ENCODE data around the gene TBCEL. TPM values are rescaled to one million over a fixed set of nuclear protein-coding genes. Genes with fewer than 3 reads are reported as not detected.

TBCEL gene
- total RNA-seq, 6 experiments from 2014 or later, result 15.0 to 23.4 (median 18.2) TPM

DNA sequence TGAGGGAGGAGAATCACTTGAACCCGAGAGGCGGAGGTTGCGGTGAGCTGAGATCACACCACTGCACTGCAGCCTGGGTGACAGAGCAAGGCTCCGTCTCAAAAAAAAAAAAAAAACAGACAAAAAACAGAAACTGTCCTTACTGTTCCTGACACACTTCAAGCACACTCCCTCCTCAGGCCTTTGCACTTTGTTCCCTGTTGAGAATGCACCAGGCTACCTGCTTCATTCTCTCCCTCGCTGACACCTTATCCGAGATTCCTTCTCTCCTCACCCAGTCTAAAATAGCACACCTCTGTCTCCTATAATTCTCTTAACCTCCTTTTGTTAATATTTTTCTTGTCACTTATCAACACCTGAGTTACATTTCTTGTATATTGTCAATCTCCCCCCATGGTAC, 44.9 kb downstream of the TBCEL start:
- Mint-ChIP-seq H3K4me1 (ENCODE audit: low read depth) (peaks cover 13% of the 10 kb centered on the region), H3K27me3 (ENCODE audit: insufficient read depth) (no peaks in the 10 kb centered on the region), H3K36me3 (ENCODE audit: low read depth) (peaks cover 24% of the 10 kb centered on the region)

DNA sequence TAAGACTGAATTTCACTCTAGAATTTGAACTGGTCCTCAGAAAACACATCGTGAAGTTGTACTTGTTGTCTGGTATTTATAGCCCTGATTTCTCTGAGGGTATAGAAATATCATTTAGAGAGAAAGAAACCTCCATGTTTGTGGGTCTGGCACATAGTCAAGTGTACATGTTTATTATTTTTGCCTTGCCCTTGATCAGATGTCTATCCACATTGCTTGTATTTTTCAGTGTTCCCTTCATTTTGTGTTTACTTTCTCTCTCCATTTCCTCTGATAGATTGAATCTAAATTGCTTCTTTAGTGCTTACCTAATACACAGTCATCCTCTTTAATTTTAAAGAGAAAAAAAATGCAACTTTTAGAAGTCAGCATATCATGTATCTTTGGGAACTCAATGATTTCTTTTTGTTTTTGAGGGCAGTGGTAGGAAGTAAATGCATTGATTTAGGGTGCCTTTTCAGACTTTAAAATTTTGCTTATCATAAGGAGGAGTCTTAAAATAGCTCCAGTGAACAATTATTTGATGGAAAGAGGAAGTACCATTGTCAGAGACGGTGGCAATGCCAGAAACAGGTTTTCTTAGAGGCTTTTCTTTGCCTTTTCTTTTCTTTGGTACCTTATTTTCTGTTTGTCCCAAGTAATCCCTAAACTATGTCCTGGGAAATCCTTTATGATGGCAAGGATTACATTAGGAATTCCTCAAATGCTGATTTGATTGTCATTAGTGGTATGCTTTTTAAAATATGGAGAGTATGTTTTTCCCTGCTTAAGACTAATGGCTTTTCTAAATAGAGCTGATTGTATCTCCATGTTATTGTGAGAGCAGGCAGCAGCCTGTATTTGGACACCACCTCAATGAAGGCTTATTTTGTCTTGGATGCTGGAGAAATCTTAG, 47.3 kb downstream of the TBCEL start:
- no peaks in the 10 kb centered on the region for H3K27me3 Mint-ChIP-seq (ENCODE audit: insufficient read depth)
- H3K4me1 Mint-ChIP-seq (ENCODE audit: low read depth), result peaks cover 13% of the 10 kb centered on the region
- DNase-seq, result no peak
- TF ChIP-seq, protein P1, sequence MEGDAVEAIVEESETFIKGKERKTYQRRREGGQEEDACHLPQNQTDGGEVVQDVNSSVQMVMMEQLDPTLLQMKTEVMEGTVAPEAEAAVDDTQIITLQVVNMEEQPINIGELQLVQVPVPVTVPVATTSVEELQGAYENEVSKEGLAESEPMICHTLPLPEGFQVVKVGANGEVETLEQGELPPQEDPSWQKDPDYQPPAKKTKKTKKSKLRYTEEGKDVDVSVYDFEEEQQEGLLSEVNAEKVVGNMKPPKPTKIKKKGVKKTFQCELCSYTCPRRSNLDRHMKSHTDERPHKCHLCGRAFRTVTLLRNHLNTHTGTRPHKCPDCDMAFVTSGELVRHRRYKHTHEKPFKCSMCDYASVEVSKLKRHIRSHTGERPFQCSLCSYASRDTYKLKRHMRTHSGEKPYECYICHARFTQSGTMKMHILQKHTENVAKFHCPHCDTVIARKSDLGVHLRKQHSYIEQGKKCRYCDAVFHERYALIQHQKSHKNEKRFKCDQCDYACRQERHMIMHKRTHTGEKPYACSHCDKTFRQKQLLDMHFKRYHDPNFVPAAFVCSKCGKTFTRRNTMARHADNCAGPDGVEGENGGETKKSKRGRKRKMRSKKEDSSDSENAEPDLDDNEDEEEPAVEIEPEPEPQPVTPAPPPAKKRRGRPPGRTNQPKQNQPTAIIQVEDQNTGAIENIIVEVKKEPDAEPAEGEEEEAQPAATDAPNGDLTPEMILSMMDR (IDR thresholded peaks at IDR 0.05), result no peak
- H3K27ac Mint-ChIP-seq, result no peak overlapping the region
- peaks cover 14% of the 10 kb centered on the region for H3K36me3 Mint-ChIP-seq (ENCODE audit: low read depth)
- no peaks in the 10 kb centered on the region for H3K9me3 Mint-ChIP-seq
- no peak overlapping the region for H3K4me3 Mint-ChIP-seq

More for the DNA sequence above, 44.9 kb downstream of the TBCEL start:
- H3K4me3 Mint-ChIP-seq, result no peak overlapping the region
- TF ChIP-seq, protein P1 (IDR thresholded peaks at IDR 0.05), result no peak
- no peaks in the 10 kb centered on the region for H3K9me3 Mint-ChIP-seq
- DNase-seq, result no peak
- no peak overlapping the region for H3K27ac Mint-ChIP-seq

GRCh38 chr11:121071846-121072450, 48.0 kb downstream of the TBCEL start:
- Mint-ChIP-seq H3K9me3 (no peaks in the 10 kb centered on the region), H3K27ac (no peak overlapping the region), H3K27me3 (ENCODE audit: insufficient read depth) (no peaks in the 10 kb centered on the region), H3K4me1 (ENCODE audit: low read depth) (peaks cover 13% of the 10 kb centered on the region), H3K36me3 (ENCODE audit: low read depth) (peaks cover 14% of the 10 kb centered on the region), H3K4me3 (no peak overlapping the region)
- TF ChIP-seq, protein P1 (IDR thresholded peaks at IDR 0.05), result no peak
- DNase-seq, result no peak

- peaks cover 2% of the 10 kb centered on the region for H3K4me1 Mint-ChIP-seq (ENCODE audit: low read depth)
- H3K4me3 Mint-ChIP-seq, result no peak overlapping the region
- TF ChIP-seq, protein P1 (IDR thresholded peaks at IDR 0.05), result no peak
- no peaks in the 10 kb centered on the region for H3K9me3 Mint-ChIP-seq
- H3K36me3 Mint-ChIP-seq (ENCODE audit: low read depth), result peaks cover 15% of the 10 kb centered on the region
- DNase-seq, result no peak
- H3K27ac Mint-ChIP-seq, result no peak overlapping the region
- no peaks in the 10 kb centered on the region for H3K27me3 Mint-ChIP-seq (ENCODE audit: insufficient read depth)
These were observed 57.4 kb downstream of the TBCEL start for GRCh38 chr11:121081321-121081720.

DNA sequence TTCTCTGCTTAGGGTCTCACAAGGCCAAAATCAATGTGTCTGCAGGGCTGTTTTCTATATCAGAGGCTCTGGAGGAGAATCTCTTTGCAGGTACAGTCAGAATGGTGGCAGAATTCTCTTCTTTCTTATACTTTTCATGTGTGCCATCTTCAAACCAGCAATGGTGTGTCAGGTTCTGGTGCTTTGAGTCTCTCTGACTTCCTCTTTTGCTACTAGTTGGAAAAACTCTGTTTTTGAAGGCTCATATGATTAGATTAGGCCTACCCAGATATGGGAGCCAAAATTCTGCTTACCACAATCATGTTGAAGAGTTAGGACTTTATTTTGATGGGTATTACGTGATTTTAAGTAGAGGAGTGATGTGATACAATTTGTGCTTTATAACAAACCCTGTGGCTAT, 58.3 kb downstream of the TBCEL start:
- DNase-seq, result no peak
- H3K36me3 Mint-ChIP-seq (ENCODE audit: low read depth), result peaks cover 24% of the 10 kb centered on the region
- H3K4me1 Mint-ChIP-seq (ENCODE audit: low read depth), result peaks cover 11% of the 10 kb centered on the region
- TF ChIP-seq, protein P1 (IDR thresholded peaks at IDR 0.05), result no peak
- H3K27me3 Mint-ChIP-seq (ENCODE audit: insufficient read depth), result no peaks in the 10 kb centered on the region
- H3K27ac Mint-ChIP-seq, result no peak overlapping the region
- H3K9me3 Mint-ChIP-seq, result no peaks in the 10 kb centered on the region
- no peak overlapping the region for H3K4me3 Mint-ChIP-seq
